Measurements from ENCODE around the gene TOX2. TPM values are rescaled to one million over a fixed set of nuclear protein-coding genes. Genes with fewer than 3 reads are reported as not detected.

TOX2 gene
- total RNA-seq, 1 donor from 2014 or later: not detected

- H3K4me3 ChIP-seq (ENCODE audit: low read depth, low read length): no peak overlapping the region
- no peak for TF ChIP-seq CTCF (IDR thresholded peaks at IDR 0.05; ENCODE audit: insufficient read depth, low read length, severe bottlenecking)
- FAIRE-seq (no peak), DNase-seq (ENCODE audit: low read depth) (no peak)
- H3K27me3 ChIP-seq (ENCODE audit: control insufficient read depth, insufficient read depth, low read length): no peaks in the 10 kb centered on the region
- H3K36me3 ChIP-seq (ENCODE audit: control insufficient read depth, insufficient read depth, low read length): no peaks in the 10 kb centered on the region
Measured at GRCh38 chr20:44069203-44070011, 154.8 kb downstream of the TOX2 start.

- no peak for FAIRE-seq
- no peak for DNase-seq (ENCODE audit: low read depth)
- no peak for TF ChIP-seq CTCF (IDR thresholded peaks at IDR 0.05; ENCODE audit: insufficient read depth, low read length, severe bottlenecking)
- Histone ChIP-seq H3K27me3 (ENCODE audit: control insufficient read depth, insufficient read depth, low read length) (no peaks in the 10 kb centered on the region), H3K36me3 (ENCODE audit: control insufficient read depth, insufficient read depth, low read length) (no peaks in the 10 kb centered on the region), H3K4me3 (ENCODE audit: low read depth, low read length) (no peak overlapping the region)
Measured at GRCh38 chr20:44070139-44070900, 155.7 kb downstream of the TOX2 start.

GRCh38 chr20:44071057-44071456 lies 156.4 kb downstream of the TOX2 start:
- DNase-seq (ENCODE audit: low read depth) (no peak), FAIRE-seq (no peak)
- Histone ChIP-seq H3K27me3 (ENCODE audit: control insufficient read depth, insufficient read depth, low read length) (no peaks in the 10 kb centered on the region), H3K36me3 (ENCODE audit: control insufficient read depth, insufficient read depth, low read length) (no peaks in the 10 kb centered on the region), H3K4me3 (ENCODE audit: low read depth, low read length) (no peak overlapping the region)
- TF ChIP-seq CTCF (IDR thresholded peaks at IDR 0.05; ENCODE audit: insufficient read depth, low read length, severe bottlenecking): no peak

GRCh38 chr20:44071526-44072111 lies 157.0 kb downstream of the TOX2 start:
- no peak overlapping the region for H3K4me3 ChIP-seq (ENCODE audit: low read depth, low read length)
- no peaks in the 10 kb centered on the region for H3K27me3 ChIP-seq (ENCODE audit: control insufficient read depth, insufficient read depth, low read length)
- FAIRE-seq (no peak), DNase-seq (ENCODE audit: low read depth) (no peak)
- no peak for TF ChIP-seq CTCF (IDR thresholded peaks at IDR 0.05; ENCODE audit: insufficient read depth, low read length, severe bottlenecking)
- H3K36me3 ChIP-seq (ENCODE audit: control insufficient read depth, insufficient read depth, low read length): no peaks in the 10 kb centered on the region

- TF ChIP-seq CTCF (IDR thresholded peaks at IDR 0.05; ENCODE audit: insufficient read depth, low read length, severe bottlenecking): no peak
- FAIRE-seq (no peak), DNase-seq (ENCODE audit: low read depth) (no peak)
- Histone ChIP-seq H3K36me3 (ENCODE audit: control insufficient read depth, insufficient read depth, low read length) (no peaks in the 10 kb centered on the region), H3K27me3 (ENCODE audit: control insufficient read depth, insufficient read depth, low read length) (no peaks in the 10 kb centered on the region), H3K4me3 (ENCODE audit: low read depth, low read length) (no peak overlapping the region)
Measured at GRCh38 chr20:44072384-44072783, 157.7 kb downstream of the TOX2 start.

Measured in bronchial epithelial cell (primary cell).